GM13976 (cell line): Measurements from ENCODE around the gene MAP3K12.

ENCODE experiments used
- DNase-seq: peaks from one replicate; pipeline ENCODE4 v3.0.0; 2012; ENCODE audit warnings: low spot score
- CTCF ChIP-seq: IDR thresholded peaks from 2 replicates; pipeline ENCODE4 v1.5.1; 2012; ENCODE audit warnings: borderline replicate concordance, mild to moderate bottlenecking; ENCODE audit not compliant: insufficient read depth; ENCODE audit errors: extremely low read depth, missing control alignments, control extremely low read depth
- in situ Hi-C: fragments of 300-500 bp; cut with MboI; formaldehyde crosslinking; loops from one replicate; pipeline ENCODE4 v1.12.0; 2022; ENCODE audit warnings: low sequenced_read_pairs, mixed read lengths, inconsistent platforms; ENCODE audit not compliant: unreplicated experiment

MAP3K12 gene

GRCh38 chr12:53510181-53510812 lies 11.0 kb upstream of the MAP3K12 start:
- no peak for TF ChIP-seq CTCF
- in situ Hi-C loops = no loop called here
- DNase-seq = no peak

- in situ Hi-C loops = no loop called here
- peak; percentile 83 for DNase-seq
- TF ChIP-seq CTCF = peak; percentile 94
These were observed 9.4 kb upstream of the MAP3K12 start for GRCh38 chr12:53508534-53509170.

- no peak for TF ChIP-seq CTCF
- DNase-seq = no peak
- in situ Hi-C loops = no loop called here
These were observed 8.3 kb upstream of the MAP3K12 start for GRCh38 chr12:53507603-53507885.

- no peak for TF ChIP-seq CTCF
- DNase-seq = no peak
- in situ Hi-C loops = no loop called here
These were observed 7.8 kb upstream of the MAP3K12 start, which contains the start of gene NPFF for GRCh38 chr12:53506881-53507602. NPFF (minus strand) TSS chr12:53507484; CDS start chr12:53507474, 10 bp downstream.

GRCh38 chr12:53506450-53506785 lies 7.2 kb upstream of the MAP3K12 start:
- no peak for TF ChIP-seq CTCF
- in situ Hi-C loops = no loop called here
- DNase-seq = no peak

- no peak for DNase-seq
These were observed 6.5 kb upstream of the MAP3K12 start for GRCh38 chr12:53505555-53506449.

More at GRCh38 chr12:53505555-53506449, 6.5 kb upstream of the MAP3K12 start:
- TF ChIP-seq CTCF = no peak
- in situ Hi-C loops = no loop called here
